Ishikawa (cell line): ENCODE measurements around the gene MXRA8.

ENCODE experiments used
- CEBPB ChIP-seq: IDR thresholded peaks from 2 replicates; pipeline ENCODE4 v1.6.1; 2012
- CREB1 ChIP-seq: IDR thresholded peaks from 2 replicates; pipeline ENCODE4 v1.6.1; 2012; ENCODE audit warnings: low read depth
- EGR1 ChIP-seq: IDR thresholded peaks from 2 replicates; pipeline ENCODE4 v1.6.1; 2012
- EP300 ChIP-seq: IDR thresholded peaks from 2 replicates; pipeline ENCODE4 v1.6.1; 2012; ENCODE audit warnings: borderline replicate concordance
- FOXM1 ChIP-seq: IDR thresholded peaks from 2 replicates; pipeline ENCODE4 v1.6.1; 2012; ENCODE audit warnings: low read depth, borderline replicate concordance
- MAX ChIP-seq: IDR thresholded peaks from 2 replicates; pipeline ENCODE4 v1.6.1; 2012
- NFIC ChIP-seq: IDR thresholded peaks from 2 replicates; pipeline ENCODE4 v1.6.1; 2012
- RAD21 ChIP-seq: IDR thresholded peaks from 2 replicates; pipeline ENCODE4 v1.6.1; 2012; ENCODE audit warnings: low read depth
- REST ChIP-seq: IDR thresholded peaks from 2 replicates; pipeline ENCODE4 v1.6.1; 2012; ENCODE audit warnings: low read depth, mild to moderate bottlenecking
- TAF1 ChIP-seq: IDR thresholded peaks from 2 replicates; pipeline ENCODE4 v1.6.1; 2012; ENCODE audit warnings: low read depth, mild to moderate bottlenecking
- TCF12 ChIP-seq: IDR thresholded peaks from 2 replicates; pipeline ENCODE4 v1.6.1; 2012; ENCODE audit warnings: low read depth
- TEAD4 ChIP-seq: IDR thresholded peaks from 2 replicates; pipeline ENCODE4 v1.6.1; 2012
- YY1 ChIP-seq: IDR thresholded peaks from 2 replicates; pipeline ENCODE4 v1.6.1; 2012; ENCODE audit warnings: low read depth
- ZBTB7A ChIP-seq: IDR thresholded peaks from 2 replicates; pipeline ENCODE4 v1.6.1; 2012; ENCODE audit warnings: low read depth
- TF ChIP-seq, protein P1 (sequence below): IDR thresholded peaks from 2 replicates; pipeline ENCODE4 v1.6.1; 2012

Gene MXRA8

DNA sequence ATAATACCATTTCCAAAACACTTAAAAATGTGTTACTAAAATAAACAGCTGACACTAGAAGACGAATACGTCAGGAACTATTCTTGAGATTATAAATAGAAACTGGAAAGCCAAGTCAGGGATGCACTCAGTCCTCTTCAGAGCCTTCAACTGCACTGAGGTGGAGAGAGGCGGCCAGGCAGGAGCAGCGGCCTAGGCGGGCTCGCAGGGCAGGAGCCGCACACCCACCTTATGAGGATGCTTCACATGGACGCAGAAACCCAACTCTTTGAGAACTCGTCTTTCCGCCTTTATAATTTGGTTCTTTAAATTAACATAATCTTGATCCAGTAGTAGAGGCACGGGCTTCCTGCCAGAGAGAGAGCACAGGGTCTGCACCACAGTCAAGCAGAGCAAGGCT, 36.8 kb upstream of the MXRA8 start:
- TF ChIP-seq TEAD4, result no peak
- TF ChIP-seq TAF1, result no peak
- TF ChIP-seq ZBTB7A, result no peak
- no peak for TF ChIP-seq FOXM1
- TF ChIP-seq, protein P1, sequence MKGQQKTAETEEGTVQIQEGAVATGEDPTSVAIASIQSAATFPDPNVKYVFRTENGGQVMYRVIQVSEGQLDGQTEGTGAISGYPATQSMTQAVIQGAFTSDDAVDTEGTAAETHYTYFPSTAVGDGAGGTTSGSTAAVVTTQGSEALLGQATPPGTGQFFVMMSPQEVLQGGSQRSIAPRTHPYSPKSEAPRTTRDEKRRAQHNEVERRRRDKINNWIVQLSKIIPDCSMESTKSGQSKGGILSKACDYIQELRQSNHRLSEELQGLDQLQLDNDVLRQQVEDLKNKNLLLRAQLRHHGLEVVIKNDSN, result no peak
- TF ChIP-seq NFIC, result no peak
- TF ChIP-seq TCF12, result no peak
- TF ChIP-seq REST, result no peak
- TF ChIP-seq MAX, result no peak
- TF ChIP-seq CREB1, result no peak
- TF ChIP-seq RAD21, result no peak
- TF ChIP-seq EGR1, result no peak
- TF ChIP-seq YY1, result no peak

DNA sequence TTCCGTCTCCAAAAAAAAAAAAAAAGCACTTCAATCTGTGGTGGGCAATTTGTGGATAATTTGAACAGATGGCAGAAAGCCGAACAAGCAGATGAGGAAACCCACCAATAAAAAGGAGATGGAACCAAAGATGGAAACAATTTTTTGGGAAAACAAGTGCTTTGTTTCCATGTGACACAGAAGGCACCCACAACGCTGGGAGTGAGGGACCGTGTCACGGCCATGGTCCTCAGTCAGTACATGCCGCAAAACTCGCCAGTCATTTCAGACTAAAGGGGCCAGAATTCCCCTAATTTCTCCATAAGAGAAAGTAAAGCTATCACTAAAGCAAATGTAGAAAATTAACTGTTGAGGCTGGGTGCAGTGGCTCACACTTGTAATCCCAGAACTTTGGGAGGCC, 35.8 kb upstream of the MXRA8 start:
- TF ChIP-seq TEAD4 (no peak), TAF1 (no peak), NFIC (no peak), EP300 (no peak), CEBPB (no peak)

- no peak for TF ChIP-seq FOXM1
- no peak for TF ChIP-seq TEAD4
- TF ChIP-seq TAF1, result no peak
- TF ChIP-seq MAX, result no peak
- TF ChIP-seq EGR1, result no peak
- no peak for TF ChIP-seq CREB1
- no peak for TF ChIP-seq CEBPB
- TF ChIP-seq TCF12, result no peak
- TF ChIP-seq RAD21, result no peak
- TF ChIP-seq NFIC, result no peak
- TF ChIP-seq REST, result no peak
- TF ChIP-seq, protein P1, result no peak
- no peak for TF ChIP-seq YY1
- TF ChIP-seq ZBTB7A, result no peak
Observed at GRCh38 chr1:1393428-1393827, 35.1 kb upstream of the MXRA8 start.

DNA sequence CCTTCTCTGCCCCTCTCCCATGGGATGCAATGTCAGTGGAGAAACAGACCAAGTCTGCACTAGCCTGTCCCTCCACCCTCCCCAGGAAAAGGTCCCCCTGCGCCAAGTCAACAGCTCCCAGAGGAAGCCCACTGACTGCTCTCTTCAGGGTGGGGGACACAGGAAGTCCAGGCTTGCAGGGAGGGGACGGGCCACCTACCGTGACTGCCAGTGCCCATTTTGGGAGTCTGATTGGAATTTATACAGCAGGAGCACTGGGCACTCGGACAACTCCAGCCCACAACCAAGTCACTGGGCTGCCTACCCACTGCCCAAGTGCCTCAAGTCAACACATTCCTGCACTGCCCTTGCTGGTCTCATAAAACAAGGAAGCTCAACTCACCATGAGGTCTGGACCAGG, 34.7 kb upstream of the MXRA8 start:
- TF ChIP-seq CEBPB (no peak), ZBTB7A (no peak), REST (no peak), MAX (no peak), EGR1 (no peak), FOXM1 (no peak), EP300 (no peak), TCF12 (no peak), TEAD4 (no peak), NFIC (no peak), TAF1 (no peak), RAD21 (no peak), CREB1 (no peak), YY1 (no peak)
- TF ChIP-seq, protein P1, result no peak
